T-helper 2 cell treated with Interferon-gamma antibody and Interleukin-4, amounts not matched to agents 100 ng/mL and 5 ng/mL, for 36 hours (primary cell): ENCODE data around the gene TNKS1BP1. TPM values are rescaled to one million over a fixed set of nuclear protein-coding genes. Genes with fewer than 3 reads are reported as not detected.

ENCODE experiments used
- intact Hi-C: fragments of 100-400 bp; cut with micrococcal nuclease; formaldehyde crosslinking; loops from one replicate; pipeline ENCODE4 v1.15.1; 2023
- total RNA-seq: library from RNA; stranded (reverse); gene quantifications from 2 replicates; pipeline ENCODE4 v1.2.3, GENCODE V29; 2022

Gene TNKS1BP1
- total RNA-seq, 1 donor from 2014 or later = 8.5 TPM

- intact Hi-C loops = no loop called here
Observed at GRCh38 chr11:57356268-57356667, 31.5 kb upstream of the TNKS1BP1 start.

- intact Hi-C loops = no loop called here
Observed at GRCh38 chr11:57354699-57355098, 29.9 kb upstream of the TNKS1BP1 start.

- intact Hi-C loops = no loop called here
Observed at GRCh38 chr11:57353852-57354251, 29.1 kb upstream of the TNKS1BP1 start.

GRCh38 chr11:57353446-57353845, 28.7 kb upstream of the TNKS1BP1 start:
- intact Hi-C loops = no loop called here

- intact Hi-C loops = no loop called here
Observed at GRCh38 chr11:57353036-57353435, 28.3 kb upstream of the TNKS1BP1 start.

- intact Hi-C loops = loop anchor here (5.0 kb wide), 2 partner anchors 108 to 507 kb away; no protein-coding TSS in a partner anchor
Observed at GRCh38 chr11:57349491-57350274, 24.9 kb upstream of the TNKS1BP1 start.

- intact Hi-C loops = loop anchor here (5.0 kb wide), 2 partner anchors 109 to 506 kb away; no protein-coding TSS in a partner anchor
Observed at GRCh38 chr11:57348636-57349313, 24.0 kb upstream of the TNKS1BP1 start.

GRCh38 chr11:57348052-57348451, 23.3 kb upstream of the TNKS1BP1 start:
- intact Hi-C loops = loop anchor here (5.0 kb wide), 2 partner anchors 109 to 506 kb away; no protein-coding TSS in a partner anchor

GRCh38 chr11:57347336-57347735, 22.6 kb upstream of the TNKS1BP1 start:
- intact Hi-C loops = loop anchor here (5.0 kb wide), 2 partner anchors 110 to 505 kb away; no protein-coding TSS in a partner anchor

GRCh38 chr11:57345555-57346211, 20.9 kb upstream of the TNKS1BP1 start:
- intact Hi-C loops = loop anchor here (1.0 to 5.0 kb wide), 6 partner anchors 112 to 503 kb away; no protein-coding TSS in a partner anchor

GRCh38 chr11:57344826-57345225, 20.1 kb upstream of the TNKS1BP1 start:
- intact Hi-C loops = loop anchor here (1.0 to 5.0 kb wide), 6 partner anchors 112 to 503 kb away; no protein-coding TSS in a partner anchor

GRCh38 chr11:57343825-57344224, 19.1 kb upstream of the TNKS1BP1 start:
- intact Hi-C loops = loop anchor here (2.0 kb wide), 1 partner anchor 297 kb away; no protein-coding TSS in a partner anchor

- intact Hi-C loops = no loop called here
Observed at GRCh38 chr11:57342702-57343101, 17.9 kb upstream of the TNKS1BP1 start.

GRCh38 chr11:57341250-57341808, 16.6 kb upstream of the TNKS1BP1 start:
- intact Hi-C loops = no loop called here

- intact Hi-C loops = no loop called here
Observed at GRCh38 chr11:57340039-57340615, 15.4 kb upstream of the TNKS1BP1 start.

- intact Hi-C loops = loop anchor here (5.0 kb wide), 2 partner anchors 403 to 453 kb away; partner anchors contain the start of gene SELENOH
Observed at GRCh38 chr11:57339328-57339727, 14.6 kb upstream of the TNKS1BP1 start.

- intact Hi-C loops = loop anchor here (5.0 kb wide), 2 partner anchors 404 to 454 kb away; partner anchors contain the start of gene SELENOH
Observed at GRCh38 chr11:57338142-57338541, 13.4 kb upstream of the TNKS1BP1 start, which contains the start of gene P2RX3. Gene P2RX3, plus strand, starts transcription at chr11:57338352. Its CDS starts 199 bp downstream, at chr11:57338551.

GRCh38 chr11:57336856-57337255, 12.1 kb upstream of the TNKS1BP1 start:
- intact Hi-C loops = loop anchor here (5.0 kb wide), 2 partner anchors 405 to 455 kb away; partner anchors contain the start of gene SELENOH

- intact Hi-C loops = loop anchor here (5.0 kb wide), 2 partner anchors 406 to 456 kb away; partner anchors contain the start of gene SELENOH
Observed at GRCh38 chr11:57336111-57336666, 11.4 kb upstream of the TNKS1BP1 start.
